HepG2 (cell line): ENCODE results near the gene MEP1B. TPM values are rescaled to one million over a fixed set of nuclear protein-coding genes. Genes with fewer than 3 reads are reported as not detected.
"Not testable (repeated sequence)": the region's sequence is repeated elsewhere in the genome, so short reads cannot be mapped to it uniquely, and the experiment has no call there.

Experiments used
- ATAC-seq: fragments of 200-7000 bp; cut with Tn5 transposase; 3 replicates; pipeline ENCODE4 v1.9.1; 2020; ENCODE audit warnings: mild to moderate bottlenecking, moderate library complexity
- BruUV-seq: library from RNA; stranded (reverse); fragments of 400-500 nt; replicated peaks from 2 replicates; lab custom pipeline; 2021; lab: Mats Ljungman, UMichigan
- CTCF ChIA-PET: fragments of 300-600 bp; formaldehyde crosslinking; extraction: SDS; loops from one replicate; lab custom pipeline; 2021; ENCODE audit warnings: low total read pairs, inconsistent platforms, low intra/inter-chr PET ratio; lab: Yijun Ruan, JAX
- POLR2A ChIA-PET: fragments of 350-600 bp; sonication (Branson Sonifier 250); formaldehyde crosslinking; loops from one replicate; lab custom pipeline; 2020; ENCODE audit warnings: antibody characterized with exemption, inconsistent platforms; lab: Yijun Ruan, JAX
- DNase-seq: peaks from one replicate; pipeline ENCODE4 v3.0.0-alpha.2; 2015; ENCODE audit warnings: low spot score
- FAIRE-seq: peaks from 3 replicates; lab custom pipeline; 2011; peaks lifted over from hg19 to GRCh38; lab: Jason Lieb, UNC
- H2AFZ ChIP-seq: one replicate; pipeline ENCODE4 v1.6.1; 2011; ENCODE audit warnings: low read length, inconsistent platforms
- H3K27ac ChIP-seq: fragments of 300-600 bp; 3 replicates; pipeline ENCODE4 v1.8.0; 2011; ENCODE audit warnings: mixed run types, mild to moderate bottlenecking, mixed read lengths, low read length, inconsistent platforms; ENCODE audit not compliant: insufficient read depth; ENCODE audit errors: extremely low read length
- H3K27me3 ChIP-seq, 2 experiments: fragments of 200-600 bp in 1 of 2; 2 replicates in 1 of 2; 3 replicates in 1 of 2; pipeline versions ENCODE4 v1.6.0 to v1.8.0; 2011; ENCODE audit warnings: low read length in 2 of 2, mild to moderate bottlenecking in 2 of 2, moderate library complexity in 2 of 2, inconsistent platforms in 1 of 2; ENCODE audit not compliant: insufficient read depth in 2 of 2, control insufficient read depth in 1 of 2
- H3K36me3 ChIP-seq, 2 experiments: fragments of 200-600 bp in 1 of 2; replicated peaks in 1 of 2; 2 replicates in 1 of 2; 3 replicates in 1 of 2; pipeline versions ENCODE4 v1.5.1 to v1.8.0; 2011; ENCODE audit warnings: low read length in 2 of 2, inconsistent platforms in 1 of 2; ENCODE audit not compliant: insufficient read depth in 2 of 2, control insufficient read depth in 1 of 2
- H3K4me1 ChIP-seq: 2 replicates; pipeline ENCODE4 v1.5.1; 2012; ENCODE audit warnings: low read length, inconsistent platforms; ENCODE audit not compliant: insufficient read depth
- H3K4me2 ChIP-seq: 2 replicates; pipeline ENCODE4 v1.6.0; 2011; ENCODE audit warnings: low read depth, low read length, inconsistent platforms
- H3K4me3 ChIP-seq, 3 experiments: fragments of 200-600 bp in 1 of 3; sonication (generic), shearing (Covaris generic) in 1 of 3; replicated peaks in 1 of 3; 2 replicates each; pipeline ENCODE4 v1.5.1; 2011 to 2016; ENCODE audit warnings: low read length in 3 of 3, inconsistent platforms in 2 of 3, low read depth in 2 of 3, mild to moderate bottlenecking in 2 of 3, control low read depth in 1 of 3, mixed read lengths in 1 of 3; ENCODE audit not compliant: insufficient read depth in 1 of 3
- H3K79me2 ChIP-seq: one replicate; pipeline ENCODE4 v1.6.1; 2011; ENCODE audit warnings: low read length, inconsistent platforms; ENCODE audit not compliant: insufficient read depth
- H3K9ac ChIP-seq: 2 replicates; pipeline ENCODE4 v1.6.0; 2011; ENCODE audit warnings: mild to moderate bottlenecking, low read depth, low read length, inconsistent platforms; ENCODE audit not compliant: insufficient read depth
- H3K9me3 ChIP-seq: 2 replicates; pipeline ENCODE4 v1.5.1; 2012; ENCODE audit warnings: mild to moderate bottlenecking, low read length
- H4K20me1 ChIP-seq: 2 replicates; pipeline ENCODE4 v1.6.0; 2011; ENCODE audit warnings: inconsistent platforms, mild to moderate bottlenecking, low read length, moderate library complexity; ENCODE audit not compliant: insufficient read depth
- KDM6A ChIP-seq: IDR thresholded peaks from 2 replicates; pipeline ENCODE4 v1.6.1; 2016; ENCODE audit warnings: low read depth
- MAF1 ChIP-seq: sonication (generic); formaldehyde crosslinking; IDR thresholded peaks from 2 replicates; pipeline ENCODE4 v1.5.0; 2020; ENCODE audit warnings: missing genetic modification reagents, borderline replicate concordance
- NFKBIZ ChIP-seq: IDR thresholded peaks from 2 replicates; pipeline ENCODE4 v1.6.1; 2018; ENCODE audit warnings: missing genetic modification reagents, missing compliant biosample characterization
- SIN3B ChIP-seq: fragments of 150-350 bp; IDR thresholded peaks from 2 replicates; pipeline ENCODE4 v1.6.1; 2014; ENCODE audit warnings: low read length
- SRY ChIP-seq: sonication (generic); formaldehyde crosslinking; IDR thresholded peaks from 2 replicates; pipeline ENCODE4 v1.8.0; 2022; ENCODE audit warnings: mild to moderate bottlenecking, missing genetic modification reagents
- TBX2 ChIP-seq: sonication (generic); formaldehyde crosslinking; IDR thresholded peaks from 2 replicates; pipeline ENCODE4 v1.5.0; 2020; ENCODE audit warnings: missing genetic modification reagents, mild to moderate bottlenecking, borderline replicate concordance
- ZNF33A ChIP-seq: sonication (generic); formaldehyde crosslinking; IDR thresholded peaks from 2 replicates; pipeline ENCODE4 v1.5.1; 2020; ENCODE audit warnings: missing genetic modification reagents, mild to moderate bottlenecking, moderate library complexity, borderline replicate concordance
- ZNF616 ChIP-seq: sonication (generic); formaldehyde crosslinking; IDR thresholded peaks from 2 replicates; pipeline ENCODE4 v1.5.0; 2020; ENCODE audit warnings: low read depth, mild to moderate bottlenecking, missing genetic modification reagents
- ZSCAN31 ChIP-seq: sonication (generic); formaldehyde crosslinking; IDR thresholded peaks from 2 replicates; pipeline ENCODE4 v1.5.0; 2020; ENCODE audit warnings: low read depth, mild to moderate bottlenecking, missing genetic modification reagents
- WGBS: methylation state at CpG from one replicate; pipeline ENCODE4 v1.1.6; 2017; ENCODE audit warnings: low lambda C conversion rate; 5-methylcytosine and 5-hydroxymethylcytosine counted together
- in situ Hi-C: cut with HindIII; loops from 2 replicates; pipeline ENCODE4 v1.10.0; 2017; ENCODE audit warnings: low pct_unique_long_range_greater_than_20kb; ENCODE audit not compliant: extremely low pct_ligation_motif_present
- intact Hi-C: fragments of 100-400 bp; cut with micrococcal nuclease; formaldehyde crosslinking; loops from one replicate; pipeline ENCODE4 v1.10.0; 2022; ENCODE audit not compliant: unreplicated experiment
- polyA plus RNA-seq, 8 experiments: library from polyadenylated mRNA; depleted of rRNA in 3 of 8; stranded (reverse) in 7 of 8; unstranded in 1 of 8; fragments of >200 nt; fragmentation: Illumina TruSeq in 4 of 8; extraction: Trizol in 4 of 8; gene quantifications; 2 replicates each; pipeline versions ENCODE4 v1.2.1 to v1.2.3, GENCODE V29; 2011 to 2016; ENCODE audit warnings: low read depth in 4 of 8, missing spikeins in 1 of 8, mixed read lengths in 1 of 8; ENCODE audit not compliant: insufficient read depth in 1 of 8
- total RNA-seq, 5 experiments: library from RNA; depleted of rRNA; stranded (reverse); fragments of >200 nt; fragmentation: Illumina TruSeq; extraction: Trizol; gene quantifications; 2 replicates each; pipeline ENCODE4 v1.2.3, GENCODE V29; 2016; ENCODE audit warnings: low read depth in 1 of 5
- TF ChIP-seq, protein P1 (sequence below): sonication (generic); formaldehyde crosslinking; IDR thresholded peaks from 2 replicates; pipeline ENCODE4 v1.4.0; 2020; ENCODE audit warnings: missing genetic modification reagents
- TF ChIP-seq, protein P2 (sequence below): sonication (generic); formaldehyde crosslinking; IDR thresholded peaks from 2 replicates; pipeline ENCODE4 v1.5.1; 2020; ENCODE audit warnings: missing genetic modification reagents, mild to moderate bottlenecking, borderline replicate concordance
- TF ChIP-seq, protein P3 (sequence below): sonication (generic); formaldehyde crosslinking; IDR thresholded peaks from 2 replicates; pipeline ENCODE4 v1.5.0; 2020; ENCODE audit warnings: missing genetic modification reagents

Gene MEP1B
- total and polyA plus RNA-seq, 2 of the 13 experiments (the other 11 are each of a cell fraction or from before 2014, with no cell fraction given) = not detected

DNA sequence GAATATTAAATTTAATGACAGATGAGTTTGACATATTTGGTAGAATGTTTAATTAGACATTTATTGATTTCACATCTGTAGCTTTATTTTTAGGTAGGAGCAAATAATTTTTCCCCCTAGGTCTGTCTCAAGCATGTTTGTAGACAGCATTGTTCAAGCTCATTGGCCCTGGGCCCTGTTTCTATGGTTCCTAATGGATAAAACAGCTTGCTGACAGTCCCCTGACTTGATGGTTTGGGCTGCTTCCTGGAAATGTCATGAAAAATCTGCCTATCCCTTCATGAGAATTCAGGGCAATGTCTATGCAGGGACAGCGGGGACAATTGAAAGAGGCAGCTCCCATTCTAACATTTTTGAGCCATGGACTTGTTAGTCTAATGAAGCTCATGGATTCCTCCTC is 14.6 kb upstream of the MEP1B start:
- no peak for ATAC-seq
- H3K4me3 ChIP-seq = no peak overlapping the region
- ChIA-PET POLR2A (no interaction called here), CTCF (no interaction called here)
- H3K9ac ChIP-seq = no peak overlapping the region
- no peaks in the 10 kb centered on the region for H3K79me2 ChIP-seq
- TF ChIP-seq, protein P1, sequence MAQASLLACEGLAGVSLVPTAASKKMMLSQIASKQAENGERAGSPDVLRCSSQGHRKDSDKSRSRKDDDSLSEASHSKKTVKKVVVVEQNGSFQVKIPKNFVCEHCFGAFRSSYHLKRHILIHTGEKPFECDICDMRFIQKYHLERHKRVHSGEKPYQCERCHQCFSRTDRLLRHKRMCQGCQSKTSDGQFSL = no peak
- no peak for TF ChIP-seq TBX2 (CRISPR knock-in tag)
- no peak for TF ChIP-seq KDM6A (CRISPR knock-in tag)
- TF ChIP-seq ZSCAN31 = no peak
- TF ChIP-seq, protein P2, sequence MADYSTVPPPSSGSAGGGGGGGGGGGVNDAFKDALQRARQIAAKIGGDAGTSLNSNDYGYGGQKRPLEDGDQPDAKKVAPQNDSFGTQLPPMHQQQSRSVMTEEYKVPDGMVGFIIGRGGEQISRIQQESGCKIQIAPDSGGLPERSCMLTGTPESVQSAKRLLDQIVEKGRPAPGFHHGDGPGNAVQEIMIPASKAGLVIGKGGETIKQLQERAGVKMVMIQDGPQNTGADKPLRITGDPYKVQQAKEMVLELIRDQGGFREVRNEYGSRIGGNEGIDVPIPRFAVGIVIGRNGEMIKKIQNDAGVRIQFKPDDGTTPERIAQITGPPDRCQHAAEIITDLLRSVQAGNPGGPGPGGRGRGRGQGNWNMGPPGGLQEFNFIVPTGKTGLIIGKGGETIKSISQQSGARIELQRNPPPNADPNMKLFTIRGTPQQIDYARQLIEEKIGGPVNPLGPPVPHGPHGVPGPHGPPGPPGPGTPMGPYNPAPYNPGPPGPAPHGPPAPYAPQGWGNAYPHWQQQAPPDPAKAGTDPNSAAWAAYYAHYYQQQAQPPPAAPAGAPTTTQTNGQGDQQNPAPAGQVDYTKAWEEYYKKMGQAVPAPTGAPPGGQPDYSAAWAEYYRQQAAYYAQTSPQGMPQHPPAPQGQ (CRISPR knock-in tag) = no peak
- no peak for TF ChIP-seq ZNF33A
- no peak for TF ChIP-seq NFKBIZ (CRISPR knock-in tag)
- TF ChIP-seq, protein P3, sequence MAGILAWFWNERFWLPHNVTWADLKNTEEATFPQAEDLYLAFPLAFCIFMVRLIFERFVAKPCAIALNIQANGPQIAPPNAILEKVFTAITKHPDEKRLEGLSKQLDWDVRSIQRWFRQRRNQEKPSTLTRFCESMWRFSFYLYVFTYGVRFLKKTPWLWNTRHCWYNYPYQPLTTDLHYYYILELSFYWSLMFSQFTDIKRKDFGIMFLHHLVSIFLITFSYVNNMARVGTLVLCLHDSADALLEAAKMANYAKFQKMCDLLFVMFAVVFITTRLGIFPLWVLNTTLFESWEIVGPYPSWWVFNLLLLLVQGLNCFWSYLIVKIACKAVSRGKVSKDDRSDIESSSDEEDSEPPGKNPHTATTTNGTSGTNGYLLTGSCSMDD (CRISPR knock-in tag) = no peak
- TF ChIP-seq SRY (CRISPR knock-in tag) = no peak
- TF ChIP-seq MAF1 = no peak
- no peak for TF ChIP-seq ZNF616
- TF ChIP-seq SIN3B = no peak
- H3K27ac ChIP-seq = no peak overlapping the region
- H2AFZ ChIP-seq = no peak overlapping the region
- DNase-seq = no peak
- no TSS peak for BruUV-seq
- no peak for FAIRE-seq
- no peaks in the 10 kb centered on the region for H3K36me3 ChIP-seq
- no peak overlapping the region for H3K4me2 ChIP-seq
- no peaks in the 10 kb centered on the region for H3K4me1 ChIP-seq
- no peaks in the 10 kb centered on the region for H3K9me3 ChIP-seq
- no peaks in the 10 kb centered on the region for H3K27me3 ChIP-seq
- in situ Hi-C loops (no loop called here), intact Hi-C loops (no loop called here)
- H4K20me1 ChIP-seq = no peaks in the 10 kb centered on the region
- WGBS = 62% methylated on average over 1 of the region's 1 CpG

DNA sequence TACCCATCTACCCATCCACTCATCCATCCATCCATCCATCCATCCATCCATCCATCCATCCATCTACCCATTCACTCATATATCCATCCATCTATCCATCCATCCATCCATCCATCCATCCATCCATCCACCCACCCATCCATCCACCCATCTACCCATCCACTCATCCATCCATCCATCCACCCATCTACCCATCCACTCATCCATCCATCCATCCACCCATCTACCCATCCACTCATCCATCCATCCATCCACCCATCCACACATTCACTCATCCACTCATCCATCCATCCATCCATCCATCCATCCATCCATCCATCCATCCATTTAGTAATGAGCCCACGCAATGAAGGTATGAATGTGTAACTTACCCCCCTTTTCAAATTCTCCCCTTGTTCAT is 13.1 kb upstream of the MEP1B start:
- not testable (repeated sequence) for BruUV-seq

More for the DNA sequence above, 13.1 kb upstream of the MEP1B start:
- in situ Hi-C loops, H3K9ac ChIP-seq, H3K27ac ChIP-seq, ATAC-seq, H3K36me3 ChIP-seq, H4K20me1 ChIP-seq, CTCF ChIA-PET, H3K27me3 ChIP-seq, H3K79me2 ChIP-seq, FAIRE-seq, POLR2A ChIA-PET, H3K4me2 ChIP-seq, H2AFZ ChIP-seq, H3K4me3 ChIP-seq, intact Hi-C loops, DNase-seq, H3K4me1 ChIP-seq, H3K9me3 ChIP-seq: not testable (repeated sequence)
- 72% methylated on average over 1 of the region's 1 CpG for WGBS
